OCI-LY7 (cell line): ENCODE measurements around the gene PLCG1. TPM values are rescaled to one million over a fixed set of nuclear protein-coding genes. Genes with fewer than 3 reads are reported as not detected.

Experiments
- BruUV-seq: library from RNA; stranded (reverse); fragments of 400-500 nt; replicated peaks from 2 replicates; lab custom pipeline; 2021; lab: Mats Ljungman, UMichigan
- CTCF ChIA-PET: fragments of 300-600 bp; sonication (Branson Sonifier 250); formaldehyde crosslinking; loops from one replicate; lab custom pipeline; 2022; ENCODE audit warnings: antibody characterized with exemption; ENCODE audit not compliant: unreplicated experiment; lab: Charles Lee
- POLR2A ChIA-PET: fragments of 300-600 bp; sonication (Branson Sonifier 250); formaldehyde crosslinking; loops from one replicate; lab custom pipeline; 2022; ENCODE audit warnings: antibody characterized with exemption; lab: Charles Lee
- DNase-seq: peaks from one replicate; pipeline ENCODE4 v3.0.0-alpha.2; 2015; ENCODE audit warnings: low spot score
- H2AFZ ChIP-seq: fragments of 200-600 bp; sonication (generic), shearing (Covaris generic); 2 replicates; pipeline ENCODE4 v1.6.1; 2014; ENCODE audit warnings: mild to moderate bottlenecking, antibody characterized with exemption, low read length, moderate library complexity
- H3K27ac ChIP-seq: fragments of 200-600 bp; sonication (generic); 2 replicates; pipeline ENCODE4 v1.5.1; 2014; ENCODE audit warnings: mixed run types, low read depth, mild to moderate bottlenecking, moderate library complexity, low read length, inconsistent platforms; ENCODE audit not compliant: poor library complexity, severe bottlenecking
- H3K36me3 ChIP-seq: fragments of 200-600 bp; sonication (generic); 2 replicates; pipeline ENCODE4 v1.6.1; 2014; ENCODE audit warnings: mild to moderate bottlenecking, antibody characterized with exemption, low read length, moderate library complexity, mixed read lengths; ENCODE audit not compliant: insufficient read depth
- H3K4me1 ChIP-seq: fragments of 200-600 bp; sonication (generic); 2 replicates; pipeline ENCODE4 v1.5.1; 2014; ENCODE audit warnings: mild to moderate bottlenecking, low read length; ENCODE audit not compliant: insufficient read depth, poor library complexity, severe bottlenecking
- H3K4me2 ChIP-seq: fragments of 200-600 bp; sonication (generic); 2 replicates; pipeline ENCODE4 v1.6.1; 2014; ENCODE audit warnings: mild to moderate bottlenecking, low read length
- H3K4me3 ChIP-seq: fragments of 200-600 bp; sonication (generic); 2 replicates; pipeline ENCODE4 v1.5.1; 2014; ENCODE audit warnings: mild to moderate bottlenecking, low read depth, low read length; ENCODE audit not compliant: poor library complexity, severe bottlenecking
- H3K79me2 ChIP-seq: fragments of 200-600 bp; sonication (generic); 2 replicates; pipeline ENCODE4 v1.6.1; 2016; ENCODE audit warnings: low read depth, mild to moderate bottlenecking, low read length, moderate library complexity, mixed read lengths; ENCODE audit not compliant: insufficient read depth
- H3K9me2 ChIP-seq: fragments of 200-600 bp; sonication (generic); 2 replicates; pipeline ENCODE4 v1.6.1; 2016; ENCODE audit warnings: mild to moderate bottlenecking, low read length, mixed read lengths; ENCODE audit not compliant: insufficient read depth
- H3K9me3 ChIP-seq: fragments of 200-600 bp; sonication (generic); 2 replicates; pipeline ENCODE4 v1.6.1; 2014; ENCODE audit warnings: mild to moderate bottlenecking, mixed run types, low read length, mixed read lengths
- H4K20me1 ChIP-seq: fragments of 200-600 bp; sonication (generic); 2 replicates; pipeline ENCODE4 v1.6.1; 2014; ENCODE audit warnings: mild to moderate bottlenecking, antibody characterized with exemption, low read length, moderate library complexity, mixed read lengths; ENCODE audit not compliant: insufficient read depth
- CTCF ChIP-seq: fragments of 200-600 bp; sonication (generic); conservative IDR thresholded peaks from 2 replicates; pipeline ENCODE4 v1.5.1; 2014; ENCODE audit warnings: mild to moderate bottlenecking, antibody characterized with exemption, low read length, moderate library complexity, mixed read lengths
- EZH2phosphoT487 ChIP-seq: fragments of 200-600 bp; sonication (generic); IDR thresholded peaks from 2 replicates; pipeline ENCODE4 v1.6.1; 2018; ENCODE audit warnings: low read depth, borderline replicate concordance, mild to moderate bottlenecking, mixed run types, antibody characterized with exemption, low read length, moderate library complexity, mixed read lengths
- intact Hi-C: fragments of 100-400 bp; cut with micrococcal nuclease; formaldehyde crosslinking; loops from one replicate; pipeline ENCODE4 v1.10.0; 2022; ENCODE audit not compliant: unreplicated experiment
- total RNA-seq, 2 experiments: library from RNA; depleted of rRNA in 1 of 2; stranded (reverse); fragments of >200 nt in 1 of 2; shearing (Covaris generic) in 1 of 2; gene quantifications; 2 replicates each; pipeline ENCODE4 v1.2.3, GENCODE V29; 2014 to 2022

Gene PLCG1
- total RNA-seq, 2 experiments from 2014 or later, result 103 to 121 TPM

GRCh38 chr20:41135888-41136679, 1.3 kb upstream of the PLCG1 start:
- intact Hi-C loops, result loop anchor here (1.0 to 5.0 kb wide), 7 partner anchors 21 to 556 kb away; partner anchors contain the start of gene LPIN3
- Histone ChIP-seq H3K36me3 (no peaks in the 10 kb centered on the region), H3K79me2 (peaks cover 36% of the 10 kb centered on the region), H3K27ac (no peak overlapping the region), H3K4me1 (peaks cover 50% of the 10 kb centered on the region), H3K9me3 (no peaks in the 10 kb centered on the region), H4K20me1 (no peaks in the 10 kb centered on the region), H3K4me2 (peak overlapping the region; percentile 65), H3K4me3 (peak overlapping the region; percentile 74), H2AFZ (peak overlapping the region; percentile 54; the same call in 1 of the 2 replicates), H3K9me2 (no peaks in the 10 kb centered on the region)
- ChIA-PET POLR2A (interaction anchor here (0.5 to 1.2 kb wide), 4 partner anchors 100 to 201 kb away, joined by 3 to 4 read pairs (median 3); no protein-coding TSS in a partner anchor), CTCF (interaction anchor here (0.6 to 1.1 kb wide), 2 partner anchors 202 to 535 kb away, joined by 3 to 4 read pairs; no protein-coding TSS in a partner anchor)
- TSS peak; percentile 64 for BruUV-seq
- DNase-seq, result no peak
- no peak for TF ChIP-seq EZH2phosphoT487
- no peak for TF ChIP-seq CTCF

GRCh38 chr20:41137614-41138474, 501 bp downstream of the PLCG1 start:
- Histone ChIP-seq H3K79me2 (peaks cover 54% of the 10 kb centered on the region), H3K9me3 (no peaks in the 10 kb centered on the region), H3K9me2 (no peaks in the 10 kb centered on the region), H2AFZ (peak overlapping the region; percentile 4; the same call in 1 of the 2 replicates), H3K36me3 (no peaks in the 10 kb centered on the region), H3K4me3 (peak overlapping the region; percentile 74), H4K20me1 (peaks cover 7% of the 10 kb centered on the region; the same call in 1 of the 2 replicates), H3K4me2 (peak overlapping the region; percentile 81), H3K4me1 (peaks cover 68% of the 10 kb centered on the region), H3K27ac (peak overlapping the region; percentile 73)
- POLR2A ChIA-PET, result interaction anchor here (0.6 to 1.2 kb wide), 3 partner anchors 10 to 157 kb away, joined by 3 to 5 read pairs (median 3); no protein-coding TSS in a partner anchor
- TF ChIP-seq EZH2phosphoT487 (no peak), CTCF (no peak)
- BruUV-seq, result no TSS peak
- CTCF ChIA-PET, result no interaction called here
- peak; percentile 80 for DNase-seq
- intact Hi-C loops, result loop anchor here (2.0 to 5.0 kb wide), 3 partner anchors 95 to 554 kb away; no protein-coding TSS in a partner anchor
